HCT116 (cell line): Measurements from ENCODE around the gene AGPAT2. TPM values are rescaled to one million over a fixed set of nuclear protein-coding genes. Genes with fewer than 3 reads are reported as not detected.

Experiments used
- ATAC-seq: fragments of 200-7000 bp; cut with Tn5 transposase; 2 replicates; pipeline ENCODE4 v1.9.1; 2020; ENCODE audit warnings: mild to moderate bottlenecking, moderate library complexity
- BruUV-seq: library from RNA; stranded (reverse); fragments of 400-500 nt; replicated peaks from 2 replicates; lab custom pipeline; 2021; lab: Mats Ljungman, UMichigan
- CTCF ChIA-PET: fragments of 300-600 bp; sonication (Branson Sonifier 250); formaldehyde crosslinking; loops from one replicate; lab custom pipeline; 2021; ENCODE audit warnings: antibody characterized with exemption; lab: Charles Lee
- POLR2A ChIA-PET: fragments of 300-600, 350-600 bp; sonication (Branson Sonifier 250); formaldehyde crosslinking; loops from one replicate; lab custom pipeline; 2021; ENCODE audit warnings: antibody characterized with exemption; lab: Charles Lee
- RAD21 ChIA-PET, 2 experiments: fragments of 300-600 bp; sonication (Branson Sonifier 250); formaldehyde crosslinking; loops; one replicate each; lab custom pipeline; 2023; ENCODE audit warnings: low total read pairs in 2 of 2; ENCODE audit not compliant: uncharacterized antibody in 2 of 2, unreplicated experiment in 2 of 2, low non-redundant PET in 1 of 2; lab: Charles Lee
- DNase-seq: peaks from one replicate; pipeline ENCODE4 v3.0.0-alpha.2; 2010; ENCODE audit warnings: low read depth, low spot score
- H2AFZ ChIP-seq: fragments of 200-600 bp; shearing (Covaris generic), sonication (generic); 2 replicates; pipeline ENCODE4 v1.6.1; 2017; ENCODE audit warnings: low read depth, mixed run types, mixed read lengths, antibody characterized with exemption, low read length; ENCODE audit not compliant: poor library complexity, severe bottlenecking
- H3K27ac ChIP-seq: 2 replicates; pipeline ENCODE4 v1.5.1; 2012; ENCODE audit warnings: low read depth, low read length
- H3K27me3 ChIP-seq: fragments of 200-600 bp; sonication (generic); 2 replicates; pipeline ENCODE4 v1.6.1; 2016; ENCODE audit warnings: mixed run types, low read length, mixed read lengths; ENCODE audit not compliant: insufficient read depth
- H3K36me3 ChIP-seq, 2 experiments: fragments of 200-500 bp in 1 of 2; fragments of 200-600 bp in 1 of 2; sonication (Bioruptor generic) in 1 of 2; sonication (generic) in 1 of 2; 2 replicates each; pipeline versions ENCODE4 v1.5.1 to v1.6.1; 2014 to 2016; ENCODE audit warnings: low read length in 2 of 2, inconsistent platforms in 1 of 2, mixed read lengths in 1 of 2, mixed run types in 1 of 2; ENCODE audit not compliant: insufficient read depth in 2 of 2, control insufficient read depth in 1 of 2
- H3K4me1 ChIP-seq, 2 experiments: fragments of 200-600 bp in 1 of 2; sonication (generic) in 1 of 2; 2 replicates each; pipeline versions ENCODE4 v1.5.1 to v1.6.1; 2012 to 2017; ENCODE audit warnings: low read length in 2 of 2, inconsistent platforms in 1 of 2, mild to moderate bottlenecking in 1 of 2, mixed read lengths in 1 of 2, mixed run types in 1 of 2, moderate library complexity in 1 of 2; ENCODE audit not compliant: insufficient read depth in 2 of 2, control insufficient read depth in 1 of 2
- H3K4me2 ChIP-seq: fragments of 200-600 bp; sonication (generic); 2 replicates; pipeline ENCODE4 v1.6.1; 2017; ENCODE audit warnings: mixed run types, low read length, mixed read lengths
- H3K4me3 ChIP-seq, 2 experiments: fragments of 200-600 bp in 1 of 2; sonication (generic) in 1 of 2; replicated peaks in 1 of 2; 2 replicates each; pipeline ENCODE4 v1.5.1; 2011 to 2016; ENCODE audit warnings: low read length in 2 of 2, control low read depth in 1 of 2, low read depth in 1 of 2, mild to moderate bottlenecking in 1 of 2, mixed read lengths in 1 of 2, mixed run types in 1 of 2
- H3K79me2 ChIP-seq: fragments of 200-600 bp; sonication (generic); 2 replicates; pipeline ENCODE4 v1.6.1; 2017; ENCODE audit warnings: mild to moderate bottlenecking, mixed run types, low read length, moderate library complexity, mixed read lengths; ENCODE audit not compliant: insufficient read depth
- H3K9ac ChIP-seq: fragments of 200-600 bp; sonication (generic); 2 replicates; pipeline ENCODE4 v1.6.1; 2016; ENCODE audit warnings: low read length, mixed read lengths
- H3K9me2 ChIP-seq: fragments of 200-600 bp; sonication (generic), shearing (Covaris generic); 2 replicates; pipeline ENCODE4 v1.6.1; 2017; ENCODE audit warnings: mixed run types, mild to moderate bottlenecking, moderate library complexity; ENCODE audit not compliant: insufficient read depth
- H3K9me3 ChIP-seq, 2 experiments: fragments of 200-500 bp in 1 of 2; fragments of 200-600 bp in 1 of 2; sonication (Bioruptor generic) in 1 of 2; sonication (generic) in 1 of 2; 2 replicates each; pipeline ENCODE4 v1.6.1; 2014 to 2017; ENCODE audit warnings: low read length in 2 of 2, mixed read lengths in 2 of 2, inconsistent platforms in 1 of 2, low read depth in 1 of 2, mild to moderate bottlenecking in 1 of 2, mixed run types in 1 of 2, moderate library complexity in 1 of 2; ENCODE audit not compliant: control insufficient read depth in 1 of 2, insufficient read depth in 1 of 2
- H4K20me1 ChIP-seq: fragments of 200-600 bp; sonication (generic), shearing (Covaris generic); 2 replicates; pipeline ENCODE4 v1.6.1; 2017; ENCODE audit warnings: mixed run types, mild to moderate bottlenecking, moderate library complexity; ENCODE audit not compliant: insufficient read depth
- CBX3 ChIP-seq: IDR thresholded peaks from 2 replicates; pipeline ENCODE4 v1.6.1; 2012; ENCODE audit warnings: low read depth
- FOSL1 ChIP-seq: IDR thresholded peaks from 2 replicates; pipeline ENCODE4 v1.6.1; 2012; ENCODE audit warnings: low read depth
- JUND ChIP-seq: IDR thresholded peaks from 2 replicates; pipeline ENCODE4 v1.6.1; 2012
- POLR2A ChIP-seq: IDR thresholded peaks from 2 replicates; pipeline ENCODE4 v1.7.0; 2011; ENCODE audit warnings: borderline replicate concordance; ENCODE audit not compliant: insufficient read depth, insufficient read length; ENCODE audit errors: extremely low read depth
- POLR2AphosphoS5 ChIP-seq: IDR thresholded peaks from 2 replicates; pipeline ENCODE4 v1.6.1; 2011; ENCODE audit warnings: mild to moderate bottlenecking, low read depth, low read length, moderate library complexity
- SP1 ChIP-seq: IDR thresholded peaks from 2 replicates; pipeline ENCODE4 v1.6.1; 2012; ENCODE audit warnings: low read depth
- TCF7L2 ChIP-seq: IDR thresholded peaks from 2 replicates; pipeline ENCODE4 v1.7.0; 2011; ENCODE audit warnings: borderline replicate concordance, inconsistent platforms; ENCODE audit not compliant: insufficient read depth, insufficient read length; ENCODE audit errors: extremely low read depth
- ZFX ChIP-seq: fragments of 450-650 bp; IDR thresholded peaks from 2 replicates; pipeline ENCODE4 v1.6.1; 2017
- ZNF274 ChIP-seq: fragments of 200-500 bp; sonication (Bioruptor generic); IDR thresholded peaks from 2 replicates; pipeline ENCODE4 v1.6.1; 2014; ENCODE audit warnings: mild to moderate bottlenecking, low read depth, low read length, inconsistent platforms
- intact Hi-C: fragments of 100-400 bp; cut with micrococcal nuclease; formaldehyde crosslinking; loops from 2 replicates; pipeline ENCODE4 v1.10.0; 2022
- total RNA-seq: library from RNA; stranded (reverse); gene quantifications from one replicate; pipeline ENCODE4 v1.2.1, GENCODE V29; 2021; ENCODE audit not compliant: unreplicated experiment
- TF ChIP-seq, protein P1 (sequence below): IDR thresholded peaks from 2 replicates; pipeline ENCODE4 v1.6.1; 2012; ENCODE audit warnings: low read depth
- TF ChIP-seq, protein P2 (sequence below), 3 experiments: fragments of 200-600 bp in 1 of 3; sonication (generic) in 1 of 3; IDR thresholded peaks in 2 of 3; conservative IDR thresholded peaks in 1 of 3; 2 replicates each; pipeline ENCODE4 v1.5.1; 2012 to 2017; ENCODE audit warnings: low read depth in 2 of 3, low read length in 2 of 3, antibody characterized with exemption in 1 of 3, borderline replicate concordance in 1 of 3, control low read depth in 1 of 3, mild to moderate bottlenecking in 1 of 3, mixed read lengths in 1 of 3, mixed run types in 1 of 3, moderate library complexity in 1 of 3; ENCODE audit not compliant: insufficient read depth in 1 of 3
- TF ChIP-seq, protein P3 (sequence below): IDR thresholded peaks from 2 replicates; pipeline ENCODE4 v1.6.1; 2012
- TF ChIP-seq, protein P4 (sequence below): IDR thresholded peaks from 2 replicates; pipeline ENCODE4 v1.6.1; 2012

Gene AGPAT2
- total RNA-seq, 1 experiment from 2014 or later, result 86.0 TPM

DNA sequence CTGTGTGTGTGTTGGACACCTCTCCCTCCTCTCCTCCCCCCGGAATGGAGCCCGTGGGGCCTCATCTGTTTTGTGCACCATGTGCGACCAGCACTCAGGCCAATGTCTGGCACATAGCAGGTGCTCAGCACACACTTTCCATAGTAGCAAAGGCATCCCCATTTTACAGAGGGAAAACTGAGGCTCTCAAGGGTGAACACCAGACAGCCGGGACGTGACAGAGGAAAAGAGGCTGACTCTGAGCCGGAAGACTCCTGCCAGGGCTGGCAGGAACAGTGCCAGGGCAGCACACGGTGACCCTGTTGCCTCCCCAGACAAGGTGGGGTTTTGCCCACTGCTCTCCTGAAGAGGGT is 1.8 kb upstream of the AGPAT2 start:
- TF ChIP-seq POLR2A, result no peak
- no peak for TF ChIP-seq POLR2AphosphoS5
- no peak for TF ChIP-seq CBX3
- TF ChIP-seq, protein P1, sequence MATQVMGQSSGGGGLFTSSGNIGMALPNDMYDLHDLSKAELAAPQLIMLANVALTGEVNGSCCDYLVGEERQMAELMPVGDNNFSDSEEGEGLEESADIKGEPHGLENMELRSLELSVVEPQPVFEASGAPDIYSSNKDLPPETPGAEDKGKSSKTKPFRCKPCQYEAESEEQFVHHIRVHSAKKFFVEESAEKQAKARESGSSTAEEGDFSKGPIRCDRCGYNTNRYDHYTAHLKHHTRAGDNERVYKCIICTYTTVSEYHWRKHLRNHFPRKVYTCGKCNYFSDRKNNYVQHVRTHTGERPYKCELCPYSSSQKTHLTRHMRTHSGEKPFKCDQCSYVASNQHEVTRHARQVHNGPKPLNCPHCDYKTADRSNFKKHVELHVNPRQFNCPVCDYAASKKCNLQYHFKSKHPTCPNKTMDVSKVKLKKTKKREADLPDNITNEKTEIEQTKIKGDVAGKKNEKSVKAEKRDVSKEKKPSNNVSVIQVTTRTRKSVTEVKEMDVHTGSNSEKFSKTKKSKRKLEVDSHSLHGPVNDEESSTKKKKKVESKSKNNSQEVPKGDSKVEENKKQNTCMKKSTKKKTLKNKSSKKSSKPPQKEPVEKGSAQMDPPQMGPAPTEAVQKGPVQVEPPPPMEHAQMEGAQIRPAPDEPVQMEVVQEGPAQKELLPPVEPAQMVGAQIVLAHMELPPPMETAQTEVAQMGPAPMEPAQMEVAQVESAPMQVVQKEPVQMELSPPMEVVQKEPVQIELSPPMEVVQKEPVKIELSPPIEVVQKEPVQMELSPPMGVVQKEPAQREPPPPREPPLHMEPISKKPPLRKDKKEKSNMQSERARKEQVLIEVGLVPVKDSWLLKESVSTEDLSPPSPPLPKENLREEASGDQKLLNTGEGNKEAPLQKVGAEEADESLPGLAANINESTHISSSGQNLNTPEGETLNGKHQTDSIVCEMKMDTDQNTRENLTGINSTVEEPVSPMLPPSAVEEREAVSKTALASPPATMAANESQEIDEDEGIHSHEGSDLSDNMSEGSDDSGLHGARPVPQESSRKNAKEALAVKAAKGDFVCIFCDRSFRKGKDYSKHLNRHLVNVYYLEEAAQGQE, result no peak
- TF ChIP-seq FOSL1, result no peak
- TF ChIP-seq, protein P2, sequence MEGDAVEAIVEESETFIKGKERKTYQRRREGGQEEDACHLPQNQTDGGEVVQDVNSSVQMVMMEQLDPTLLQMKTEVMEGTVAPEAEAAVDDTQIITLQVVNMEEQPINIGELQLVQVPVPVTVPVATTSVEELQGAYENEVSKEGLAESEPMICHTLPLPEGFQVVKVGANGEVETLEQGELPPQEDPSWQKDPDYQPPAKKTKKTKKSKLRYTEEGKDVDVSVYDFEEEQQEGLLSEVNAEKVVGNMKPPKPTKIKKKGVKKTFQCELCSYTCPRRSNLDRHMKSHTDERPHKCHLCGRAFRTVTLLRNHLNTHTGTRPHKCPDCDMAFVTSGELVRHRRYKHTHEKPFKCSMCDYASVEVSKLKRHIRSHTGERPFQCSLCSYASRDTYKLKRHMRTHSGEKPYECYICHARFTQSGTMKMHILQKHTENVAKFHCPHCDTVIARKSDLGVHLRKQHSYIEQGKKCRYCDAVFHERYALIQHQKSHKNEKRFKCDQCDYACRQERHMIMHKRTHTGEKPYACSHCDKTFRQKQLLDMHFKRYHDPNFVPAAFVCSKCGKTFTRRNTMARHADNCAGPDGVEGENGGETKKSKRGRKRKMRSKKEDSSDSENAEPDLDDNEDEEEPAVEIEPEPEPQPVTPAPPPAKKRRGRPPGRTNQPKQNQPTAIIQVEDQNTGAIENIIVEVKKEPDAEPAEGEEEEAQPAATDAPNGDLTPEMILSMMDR (IDR thresholded peaks at IDR 0.05 in 2 of 3, conservative IDR thresholded peaks at IDR 0.05 in 1 of 3; ENCODE audit: borderline replicate concordance in 1 of 3, insufficient read depth in 1 of 3, low read depth in 2 of 3, low read length in 2 of 3), result no peak
- TF ChIP-seq, protein P3, sequence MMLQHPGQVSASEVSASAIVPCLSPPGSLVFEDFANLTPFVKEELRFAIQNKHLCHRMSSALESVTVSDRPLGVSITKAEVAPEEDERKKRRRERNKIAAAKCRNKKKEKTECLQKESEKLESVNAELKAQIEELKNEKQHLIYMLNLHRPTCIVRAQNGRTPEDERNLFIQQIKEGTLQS, result no peak
- TF ChIP-seq, protein P4, sequence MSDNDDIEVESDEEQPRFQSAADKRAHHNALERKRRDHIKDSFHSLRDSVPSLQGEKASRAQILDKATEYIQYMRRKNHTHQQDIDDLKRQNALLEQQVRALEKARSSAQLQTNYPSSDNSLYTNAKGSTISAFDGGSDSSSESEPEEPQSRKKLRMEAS, result no peak
- no peak for TF ChIP-seq SP1
- TF ChIP-seq ZNF274, result no peak
- no peak for TF ChIP-seq TCF7L2
- no peak for TF ChIP-seq ZFX
- TF ChIP-seq JUND, result no peak
- CTCF ChIA-PET, result no interaction called here

More for the DNA sequence above, 1.8 kb upstream of the AGPAT2 start:
- no peaks in the 10 kb centered on the region for H3K9me2 ChIP-seq
- H3K27me3 ChIP-seq, result no peaks in the 10 kb centered on the region
- ChIA-PET RAD21 (no interaction called here), POLR2A (no interaction called here)
- intact Hi-C loops, result no loop called here
- no TSS peak for BruUV-seq
- DNase-seq, result no peak
- H4K20me1 ChIP-seq, result no peaks in the 10 kb centered on the region
- H3K9me3 ChIP-seq, result no peaks in the 10 kb centered on the region
- H3K4me3 ChIP-seq, result no peak overlapping the region
- H2AFZ ChIP-seq, result no peak overlapping the region
- H3K79me2 ChIP-seq, result peaks cover 27% of the 10 kb centered on the region
- no peaks in the 10 kb centered on the region for H3K36me3 ChIP-seq
- no peak for ATAC-seq
- no peak overlapping the region for H3K27ac ChIP-seq
- peaks cover 46 to 68% of the 10 kb centered on the region in 2 experiments for H3K4me1 ChIP-seq
- H3K4me2 ChIP-seq, result no peak overlapping the region
- no peak overlapping the region for H3K9ac ChIP-seq
